A549 treated with Hydrocortisone at 1 μM for 4 hours (cell line): Measurements from ENCODE around the gene MBTPS2. TPM values are rescaled to one million over a fixed set of nuclear protein-coding genes. Genes with fewer than 3 reads are reported as not detected.

Source experiments
- total RNA-seq: library from RNA; stranded (reverse); fragments of 200-300 nt; extraction: Qiagen RNA extraction; gene quantifications from 5 replicates; pipeline ENCODE4 v1.2.3, GENCODE V29; 2022

The MBTPS2 gene
- 19.5 to 29.2 TPM (median 24.1 TPM) in 5 replicates for total RNA-seq

GRCh38 chrX:21839334-21840192 lies at the start of gene MBTPS2:
TSS of gene MBTPS2 (plus strand) at chrX:21839617. CDS start at chrX:21839735, 118 bp downstream.

GRCh38 chrX:21855937-21856415 lies 16.6 kb downstream of the MBTPS2 start, which contains the start of gene YY2:
TSS of gene YY2 (plus strand) at chrX:21855987. CDS start at chrX:21856485, 498 bp downstream.

Other genes with a start within 250 kb of the MBTPS2 start
- gene KLHL34, start 181.3 kb upstream of the MBTPS2 start, total RNA-seq, result not detected in 5 replicates
- 0.09 TPM in 1 of 5 replicates, not detected in the others for gene SMPX, start 81.5 kb upstream of the MBTPS2 start, total RNA-seq
- gene YY2, start 16.4 kb downstream of the MBTPS2 start, total RNA-seq, result 1.9 to 2.8 TPM (median 2.2 TPM) in 5 replicates
- 185 to 230 TPM (median 190 TPM) in 5 replicates for gene SMS, start 101.1 kb downstream of the MBTPS2 start, total RNA-seq
- gene PHEX, start 192.7 kb downstream of the MBTPS2 start, total RNA-seq, result 0.31 to 0.42 TPM (median 0.35 TPM) in 5 replicates